Raji (cell line): Measurements from ENCODE around the gene TNK2.

Experiments used
- POLR2A ChIP-seq: IDR thresholded peaks from 2 replicates; pipeline ENCODE4 v1.6.1; 2011; ENCODE audit warnings: low read depth, low read length, control low read depth; ENCODE audit not compliant: insufficient read depth

The TNK2 gene

DNA sequence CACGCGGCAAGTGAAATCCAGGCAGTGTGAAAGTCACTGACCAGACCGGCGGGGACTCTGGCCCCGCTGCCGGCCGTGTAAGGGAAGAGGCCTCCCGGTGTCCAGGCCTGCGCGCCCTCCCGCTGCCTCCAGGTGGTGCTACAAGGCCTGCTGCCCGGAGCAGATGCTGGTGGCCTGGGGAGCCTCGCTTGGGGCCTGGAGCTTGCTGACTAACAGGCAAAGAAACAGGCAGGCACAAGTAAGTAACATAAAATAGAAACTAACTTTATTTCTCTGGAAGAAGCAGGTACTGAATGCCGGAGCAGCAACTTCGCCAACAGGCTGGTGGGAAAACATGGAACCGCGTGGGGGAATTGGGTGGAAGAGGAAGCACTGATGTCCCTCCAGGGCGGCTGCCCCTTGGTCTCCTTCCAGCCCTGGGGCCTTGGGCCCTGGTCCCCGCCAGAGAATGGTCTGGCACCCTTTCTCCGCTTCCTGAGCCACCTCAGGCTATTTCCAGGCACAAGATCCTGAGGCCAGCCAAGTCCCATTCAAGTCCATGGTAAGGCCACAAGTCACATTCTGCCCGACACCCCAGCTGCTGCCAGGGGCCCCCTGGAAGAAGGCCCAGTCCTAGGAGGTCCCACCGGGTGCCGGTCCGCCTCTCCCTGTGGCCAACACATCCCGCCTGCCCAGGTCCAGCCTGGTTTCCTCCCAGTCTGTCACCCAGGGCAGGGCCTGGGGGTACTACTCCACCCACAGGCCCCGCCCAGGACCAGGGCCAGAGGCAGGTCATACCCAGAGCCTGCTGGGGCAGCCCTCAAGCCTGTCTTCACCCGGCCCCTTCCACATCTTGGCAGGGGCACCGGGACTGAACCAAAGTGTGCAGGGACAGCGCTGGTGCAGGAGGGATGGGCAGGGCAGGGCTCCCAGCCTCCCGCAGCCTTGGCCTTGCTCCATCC is 45.0 kb downstream of the TNK2 start:
- TF ChIP-seq POLR2A = no peak

DNA sequence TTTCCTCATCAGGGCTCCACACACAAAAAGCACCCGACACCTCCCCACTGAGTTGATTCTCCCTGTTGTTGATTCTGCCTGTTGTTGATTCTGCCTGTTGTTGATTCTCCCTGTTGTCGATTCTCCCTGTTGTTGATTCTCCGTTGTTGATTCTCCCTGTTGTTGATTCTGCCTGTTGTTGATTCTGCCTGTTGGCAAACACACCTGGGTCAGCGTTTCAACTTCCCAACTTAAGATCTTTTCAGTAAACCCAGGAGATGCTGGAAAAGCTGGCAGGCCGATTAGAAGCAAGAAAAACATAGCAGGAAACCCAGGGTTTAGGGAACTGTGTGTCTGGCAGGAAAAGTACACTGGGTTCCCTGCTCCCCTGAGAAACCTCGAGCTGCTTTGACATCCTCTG is 47.9 kb downstream of the TNK2 start:
- TF ChIP-seq POLR2A = no peak

DNA sequence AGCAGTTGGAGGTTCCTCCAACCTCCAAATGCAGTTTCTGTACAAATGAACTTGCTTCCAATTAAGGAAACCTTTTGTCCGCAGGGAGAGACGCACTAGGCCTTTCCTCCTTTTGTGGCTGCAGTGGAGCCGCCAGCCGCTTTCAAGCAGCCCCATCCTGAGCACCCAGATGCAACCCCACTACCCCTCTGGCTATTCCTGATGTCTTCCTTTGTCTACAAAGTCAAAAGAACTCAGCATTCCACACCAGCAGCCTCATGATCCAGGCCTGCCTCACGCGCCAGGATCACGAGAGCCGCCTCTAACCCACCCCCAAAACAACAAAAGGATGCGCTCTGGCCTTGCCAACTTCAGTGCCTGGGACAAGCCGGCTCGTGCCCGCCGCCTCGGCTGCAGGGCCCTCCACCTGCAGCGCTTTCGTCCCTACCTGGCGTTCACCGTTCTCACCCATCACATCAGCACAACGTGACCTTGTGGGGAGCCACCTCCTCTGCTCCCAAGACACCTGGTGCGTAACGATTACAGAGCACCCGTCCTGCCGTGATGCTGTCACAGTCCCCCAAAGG is 48.4 kb downstream of the TNK2 start:
- TF ChIP-seq POLR2A = no peak

DNA sequence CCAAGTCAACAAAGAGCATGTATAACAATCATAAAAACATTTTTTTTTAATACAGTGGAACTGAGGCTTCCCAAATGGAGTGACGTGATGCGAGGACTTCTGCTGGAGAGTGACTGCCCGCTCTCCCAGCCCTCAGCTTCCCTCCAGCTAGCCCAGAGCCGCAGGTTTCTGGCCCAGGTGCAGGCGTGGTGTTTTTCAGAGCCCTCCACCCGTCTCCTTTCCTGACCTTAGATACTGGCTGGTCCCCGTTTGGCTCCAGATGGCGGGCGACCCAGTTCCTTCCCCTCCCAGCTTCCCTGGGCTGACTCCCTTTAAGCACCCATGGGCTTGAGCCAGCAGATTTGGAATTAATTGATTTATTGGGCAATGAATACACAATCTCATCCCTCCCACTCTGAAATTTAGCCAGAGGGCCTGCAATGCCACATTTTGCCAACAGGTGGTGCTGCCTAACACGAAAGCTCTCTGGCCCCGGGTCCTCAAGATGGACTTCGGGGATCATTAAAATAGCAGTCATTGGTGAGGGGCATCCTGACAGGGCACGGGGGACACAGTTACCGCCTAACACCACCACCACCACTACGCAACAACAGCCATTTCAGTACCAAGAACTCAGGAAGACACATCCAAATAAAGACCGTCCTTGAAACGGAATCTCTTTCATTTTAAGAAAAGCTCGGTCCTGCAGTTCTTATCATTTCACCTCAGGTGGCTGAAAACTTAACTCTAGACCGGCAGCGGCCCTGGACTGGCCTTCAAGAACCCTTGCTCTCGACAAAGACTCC is 49.1 kb downstream of the TNK2 start:
- no peak for TF ChIP-seq POLR2A

DNA sequence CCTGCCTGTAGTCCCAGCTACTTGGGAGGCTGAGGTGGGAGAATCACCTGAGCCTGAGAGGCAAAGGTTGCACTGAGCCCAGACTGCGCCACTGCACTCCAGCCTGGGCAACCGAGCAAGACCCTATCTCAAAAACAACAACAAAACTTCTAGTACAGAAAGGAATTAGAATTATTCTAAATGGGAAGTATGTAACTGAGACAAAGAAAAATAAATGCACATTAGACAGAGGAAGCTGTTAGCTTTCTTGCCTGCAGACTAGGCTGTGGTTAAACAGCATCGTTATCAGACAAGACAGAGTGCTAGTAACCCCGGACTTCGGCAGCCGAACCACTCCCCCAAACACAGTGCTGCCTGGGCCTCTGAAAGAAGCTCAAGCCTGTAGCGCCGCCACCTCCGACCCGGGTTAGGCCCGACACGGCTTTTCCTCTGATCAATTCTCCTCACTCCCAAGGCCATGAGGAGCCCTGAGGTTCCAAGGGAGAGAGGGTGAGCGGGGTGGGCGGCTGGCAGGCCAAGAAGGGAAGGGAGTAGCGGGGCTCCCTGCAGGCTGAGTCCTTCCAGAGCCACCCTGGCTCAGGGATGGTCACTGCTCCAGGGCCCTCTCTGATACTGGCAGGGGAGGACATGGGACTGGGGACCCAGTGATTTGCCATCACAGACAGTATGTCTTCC is 51.8 kb downstream of the TNK2 start:
- TF ChIP-seq POLR2A = no peak

DNA sequence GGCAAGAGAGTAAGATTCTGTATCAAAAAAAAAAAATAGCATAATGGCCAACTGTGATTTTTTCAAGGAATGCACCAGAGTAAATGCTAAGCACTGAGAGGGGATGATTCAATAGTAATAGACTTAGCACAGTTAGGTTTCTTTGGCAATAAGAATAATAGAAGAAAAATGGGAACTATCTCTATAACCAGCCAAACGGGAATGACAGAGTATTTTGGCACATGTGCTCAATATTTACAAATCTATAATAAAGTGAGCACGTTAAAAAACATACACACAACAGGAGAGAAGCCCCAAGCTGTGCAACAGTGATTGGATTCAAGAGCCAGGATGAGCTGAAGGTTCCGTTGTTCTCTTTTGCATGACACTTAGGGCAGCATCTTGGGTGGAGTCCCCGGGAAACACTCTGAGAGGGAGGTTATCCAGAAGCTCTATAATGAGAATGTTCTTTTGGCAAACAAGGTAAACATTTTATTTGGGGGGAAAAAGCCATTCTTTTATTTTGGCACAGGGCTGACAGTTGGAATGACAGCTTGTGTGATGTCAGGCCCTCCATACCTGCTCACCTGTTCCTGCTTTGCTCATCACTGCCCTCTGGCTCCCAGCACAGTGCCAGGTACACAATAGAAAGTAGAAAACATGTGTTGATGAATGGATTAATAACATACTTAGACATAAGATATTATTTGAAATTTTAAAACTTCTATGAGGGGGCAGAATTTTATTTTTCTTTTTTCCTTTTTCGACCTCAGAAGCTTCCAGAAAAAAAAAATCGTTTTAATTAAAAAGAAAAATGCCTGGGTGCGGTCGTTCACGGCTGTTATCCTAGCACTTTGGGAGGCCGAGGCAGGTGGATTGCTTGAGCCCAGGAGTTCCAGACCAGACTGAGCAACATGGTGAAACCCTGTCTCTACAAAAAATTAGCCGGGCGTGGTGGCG is 52.6 kb downstream of the TNK2 start:
- TF ChIP-seq POLR2A = no peak

DNA sequence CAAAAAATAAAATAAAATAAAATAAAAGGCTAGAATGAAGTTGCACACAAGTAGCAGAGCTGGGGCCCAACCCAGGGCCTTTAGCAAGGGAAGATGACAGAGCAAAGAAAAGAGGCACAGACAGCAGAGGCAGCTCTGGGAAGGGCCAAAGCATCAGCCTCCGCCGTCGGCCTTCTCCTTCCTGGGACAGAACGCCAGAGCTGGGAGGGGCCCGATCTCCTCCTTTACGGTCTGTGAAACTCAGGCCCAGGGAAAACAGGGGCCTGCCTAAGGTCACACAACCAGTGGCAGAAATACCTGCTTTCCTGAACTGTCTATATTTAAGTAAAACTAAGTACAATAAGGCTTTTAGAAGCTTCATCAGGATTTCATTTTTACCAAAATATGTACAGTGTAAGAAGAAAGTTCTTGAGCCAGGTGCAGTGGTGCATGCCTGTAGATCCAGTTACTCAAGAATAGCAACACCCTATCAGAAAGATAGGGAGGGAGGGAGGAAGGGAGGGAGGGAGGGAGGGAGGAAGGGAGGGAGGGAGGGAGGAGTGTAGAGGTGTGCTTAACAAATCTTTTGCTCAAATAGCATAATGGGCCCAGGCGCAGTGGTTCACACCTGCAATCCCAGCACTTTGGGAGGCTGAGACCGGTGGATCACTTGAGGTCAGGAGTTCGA is 53.6 kb downstream of the TNK2 start:
- no peak for TF ChIP-seq POLR2A

DNA sequence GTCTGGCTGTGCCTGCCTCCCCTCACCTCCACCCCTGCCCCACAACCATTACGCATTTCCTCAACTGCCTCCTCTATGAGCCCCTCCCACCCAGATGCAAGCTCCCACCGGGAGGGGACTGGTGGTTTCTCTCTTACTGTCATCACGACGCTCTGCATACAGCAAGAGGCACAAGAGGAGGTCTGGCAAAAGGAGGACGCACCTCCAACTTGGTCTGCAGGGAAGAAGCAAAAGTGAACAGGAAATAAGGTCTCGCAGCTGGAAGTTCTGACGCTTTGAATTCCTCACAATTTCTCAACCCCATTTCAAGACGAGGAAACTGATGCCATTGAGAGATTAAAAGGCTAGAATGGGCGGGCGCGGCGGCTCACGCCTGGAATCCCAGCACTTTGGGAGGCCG is 54.4 kb downstream of the TNK2 start:
- TF ChIP-seq POLR2A = no peak

DNA sequence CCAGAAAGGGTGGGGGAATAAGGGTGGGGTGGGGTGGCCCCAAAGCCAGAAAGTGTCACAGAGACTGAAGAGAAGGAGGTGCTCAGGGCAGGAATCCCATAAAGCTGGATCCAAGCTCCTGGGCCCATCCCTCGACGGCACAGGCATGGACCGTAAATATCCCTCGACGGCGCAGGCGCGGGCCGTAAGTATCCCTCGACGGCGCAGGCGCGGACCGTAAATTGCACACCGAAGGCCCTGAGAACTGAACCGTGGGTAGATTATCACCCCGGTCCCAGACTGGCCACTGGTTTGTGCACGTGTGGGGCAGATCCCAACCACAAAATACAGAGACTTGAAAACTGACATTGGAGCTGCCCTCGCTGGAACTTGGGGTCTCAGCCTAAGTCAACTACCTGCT is 55.3 kb downstream of the TNK2 start:
- no peak for TF ChIP-seq POLR2A

DNA sequence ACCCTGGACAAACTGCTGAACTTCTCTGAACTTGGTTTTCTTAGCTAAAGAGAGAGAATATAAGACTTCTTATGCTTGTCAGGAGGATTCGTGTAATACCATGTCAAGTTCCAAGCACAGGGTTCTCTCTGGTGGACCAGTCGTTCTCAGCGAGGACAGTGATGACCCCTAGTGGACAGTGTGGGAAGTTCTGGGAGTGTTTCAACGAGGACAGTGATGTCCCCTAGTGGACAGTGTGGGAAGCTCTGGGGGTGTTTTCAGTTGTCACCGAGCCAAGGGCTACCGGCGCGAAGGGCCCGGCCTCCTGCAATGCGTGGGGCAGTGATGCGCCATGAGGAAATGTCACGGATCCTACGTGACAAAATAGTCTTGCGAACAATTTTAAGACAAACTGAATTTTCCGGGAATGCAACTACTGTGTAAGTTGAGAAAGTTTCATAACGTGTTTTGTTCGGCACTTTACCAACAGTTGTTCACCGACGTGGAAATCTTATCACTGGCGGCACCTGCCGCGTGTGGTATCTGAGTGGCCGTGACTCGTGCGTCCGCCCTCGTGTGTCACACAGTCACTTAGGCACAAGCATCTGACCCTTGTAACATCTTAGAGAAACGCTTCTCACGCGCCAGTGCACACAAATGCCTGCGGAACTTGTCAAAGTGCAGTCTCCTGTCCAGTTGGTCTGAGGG is 57.4 kb downstream of the TNK2 start:
- no peak for TF ChIP-seq POLR2A

DNA sequence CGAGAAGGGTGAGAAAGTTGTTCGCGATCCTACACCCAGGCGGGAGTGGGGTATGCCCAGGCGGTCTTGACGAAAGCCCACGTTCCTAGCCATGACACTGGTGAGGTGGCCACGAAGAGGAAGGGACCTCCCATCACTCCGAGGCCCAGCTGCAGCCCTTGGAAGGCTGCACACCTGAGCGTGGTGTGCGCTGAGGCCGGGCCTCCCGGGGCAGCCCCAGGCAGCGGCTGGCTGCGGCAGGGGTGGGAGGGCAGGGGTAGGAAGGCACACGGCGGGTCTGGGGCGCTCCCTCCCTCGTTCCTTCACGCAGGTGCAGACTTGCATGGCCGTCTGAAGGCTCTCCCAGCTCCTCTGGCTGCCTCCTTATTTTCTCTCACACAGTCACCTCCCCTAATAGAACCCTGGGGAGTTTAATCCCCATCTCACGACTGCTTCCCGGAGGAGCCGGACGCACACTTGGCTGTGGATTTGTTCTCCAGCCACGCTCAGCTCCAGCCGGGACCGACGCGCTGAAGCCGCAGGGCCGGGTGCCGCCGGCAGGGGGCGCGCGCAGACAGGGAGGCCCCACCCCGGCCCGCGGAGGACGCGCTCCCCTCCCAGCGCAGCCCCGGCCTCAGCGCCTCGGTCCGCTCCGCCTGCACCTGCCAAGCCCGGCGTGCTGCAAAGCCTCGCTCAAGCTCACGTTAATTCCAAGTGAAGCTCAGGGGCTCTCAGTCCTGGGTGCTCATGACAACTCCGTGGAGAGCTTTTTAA is 58.9 kb downstream of the TNK2 start:
- TF ChIP-seq POLR2A = no peak
